Measurements from ENCODE around the gene ZNF516. TPM values are rescaled to one million over a fixed set of nuclear protein-coding genes. Genes with fewer than 3 reads are reported as not detected.

Gene ZNF516
- total and polyA plus RNA-seq, 10 of the 15 experiments (the other 5 are each of a cell fraction or from before 2014, with no cell fraction given), result 2.0 to 32.0 (median 8.3) TPM

DNA sequence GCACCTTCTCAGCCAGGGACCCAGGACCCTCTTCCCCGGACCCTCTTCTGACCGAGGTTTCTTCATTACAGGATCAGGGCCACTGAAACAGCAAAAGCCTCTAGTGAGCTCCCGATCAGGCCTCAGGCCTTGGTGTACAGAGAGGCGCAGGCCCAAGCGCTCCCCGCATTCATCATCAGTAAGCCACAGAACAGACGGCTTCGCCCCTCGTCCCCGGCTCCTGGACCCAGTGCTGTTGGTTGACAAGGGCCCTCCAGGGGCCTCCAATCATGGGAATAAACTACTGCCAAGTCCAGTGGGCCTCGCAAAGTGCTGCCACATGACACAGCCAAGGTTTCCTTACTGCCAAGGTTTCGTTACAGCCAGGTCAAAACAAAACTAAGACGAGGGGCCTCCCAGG, 111.4 kb downstream of the ZNF516 start:
- no TSS peak for BruUV-seq (replicated peaks)
- Histone ChIP-seq H3K27me3 (replicated peaks in 1 of 2; ENCODE audit: control insufficient read depth in 2 of 2, insufficient read depth in 2 of 2, low read length in 1 of 2) (no peaks in the 10 kb centered on the region), H3K79me2 (ENCODE audit: control insufficient read depth, insufficient read depth, low read length) (peaks cover 12% of the 10 kb centered on the region), H3K4me1 (ENCODE audit: control insufficient read depth, insufficient read depth, low read length) (peaks cover 12% of the 10 kb centered on the region), H3K4me2 (ENCODE audit: control insufficient read depth, insufficient read depth) (no peak overlapping the region), H2AFZ (ENCODE audit: control insufficient read depth, low read depth, low read length) (no peak overlapping the region), H3K9me3 (replicated peaks; ENCODE audit: control insufficient read depth, insufficient read depth, low read length) (no peaks in the 10 kb centered on the region; the same call in 2 of the 3 replicates), H3K9ac (ENCODE audit: control insufficient read depth, insufficient read depth, low read length) (no peak overlapping the region), H3K36me3 (ENCODE audit: control insufficient read depth in 2 of 2, insufficient read depth in 2 of 2, low read length in 1 of 2) (peaks cover 0 to 14% of the 10 kb centered on the region in 2 experiments), H4K20me1 (ENCODE audit: control insufficient read depth, insufficient read depth) (peaks cover under 1% of the 10 kb centered on the region; the same call in 1 of the 2 replicates), H3K27ac (ENCODE audit: control insufficient read depth, insufficient read depth) (no peak overlapping the region), H3K4me3 (no peak overlapping the region)
- in situ Hi-C loops (cut with MboI), result no loop called here
- no peak for DNase-seq (ENCODE audit: low read depth, low spot score)
- SMC1A ChIA-PET (ENCODE audit: uncharacterized antibody, unreplicated experiment), result no interaction called here
- RAD21 ChIA-PET (ENCODE audit: unreplicated experiment), result no interaction called here
- intact Hi-C loops (cut with micrococcal nuclease; ENCODE audit: unreplicated experiment), result no loop called here
- TF ChIP-seq MTA2 (IDR thresholded peaks at IDR 0.05; ENCODE audit: low read depth) (no peak), KAT2A (conservative IDR thresholded peaks at IDR 0.05; ENCODE audit: control insufficient read depth, low read depth, low read length) (no peak), SREBF1 (IDR thresholded peaks at IDR 0.05; ENCODE audit: low read length) (no peak), EP300 (IDR thresholded peaks at IDR 0.05; ENCODE audit: borderline replicate concordance in 1 of 2, control insufficient read depth in 1 of 2, low read depth in 2 of 2, low read length in 2 of 2) (no peak), IKZF1 (conservative IDR thresholded peaks at IDR 0.05) (no peak), YY1 (IDR thresholded peaks at IDR 0.05; ENCODE audit: low read depth, low read length) (no peak), HDAC2 (IDR thresholded peaks at IDR 0.05) (no peak), MTA3 (IDR thresholded peaks at IDR 0.05; ENCODE audit: borderline replicate concordance, low read length) (no peak), MYB (IDR thresholded peaks at IDR 0.05; ENCODE audit: borderline replicate concordance, low read depth, low read length) (no peak), ASH2L (IDR thresholded peaks at IDR 0.05; ENCODE audit: borderline replicate concordance, low read depth) (no peak), KLF5 (IDR thresholded peaks at IDR 0.05; ENCODE audit: partially characterized antibody) (no peak), CEBPB (IDR thresholded peaks at IDR 0.05; ENCODE audit: borderline replicate concordance in 1 of 2, low read depth in 2 of 2, low read length in 2 of 2) (no peak), LARP7 (IDR thresholded peaks at IDR 0.05) (no peak), ZNF622 (IDR thresholded peaks at IDR 0.05) (no peak)
- TF ChIP-seq, protein P1, sequence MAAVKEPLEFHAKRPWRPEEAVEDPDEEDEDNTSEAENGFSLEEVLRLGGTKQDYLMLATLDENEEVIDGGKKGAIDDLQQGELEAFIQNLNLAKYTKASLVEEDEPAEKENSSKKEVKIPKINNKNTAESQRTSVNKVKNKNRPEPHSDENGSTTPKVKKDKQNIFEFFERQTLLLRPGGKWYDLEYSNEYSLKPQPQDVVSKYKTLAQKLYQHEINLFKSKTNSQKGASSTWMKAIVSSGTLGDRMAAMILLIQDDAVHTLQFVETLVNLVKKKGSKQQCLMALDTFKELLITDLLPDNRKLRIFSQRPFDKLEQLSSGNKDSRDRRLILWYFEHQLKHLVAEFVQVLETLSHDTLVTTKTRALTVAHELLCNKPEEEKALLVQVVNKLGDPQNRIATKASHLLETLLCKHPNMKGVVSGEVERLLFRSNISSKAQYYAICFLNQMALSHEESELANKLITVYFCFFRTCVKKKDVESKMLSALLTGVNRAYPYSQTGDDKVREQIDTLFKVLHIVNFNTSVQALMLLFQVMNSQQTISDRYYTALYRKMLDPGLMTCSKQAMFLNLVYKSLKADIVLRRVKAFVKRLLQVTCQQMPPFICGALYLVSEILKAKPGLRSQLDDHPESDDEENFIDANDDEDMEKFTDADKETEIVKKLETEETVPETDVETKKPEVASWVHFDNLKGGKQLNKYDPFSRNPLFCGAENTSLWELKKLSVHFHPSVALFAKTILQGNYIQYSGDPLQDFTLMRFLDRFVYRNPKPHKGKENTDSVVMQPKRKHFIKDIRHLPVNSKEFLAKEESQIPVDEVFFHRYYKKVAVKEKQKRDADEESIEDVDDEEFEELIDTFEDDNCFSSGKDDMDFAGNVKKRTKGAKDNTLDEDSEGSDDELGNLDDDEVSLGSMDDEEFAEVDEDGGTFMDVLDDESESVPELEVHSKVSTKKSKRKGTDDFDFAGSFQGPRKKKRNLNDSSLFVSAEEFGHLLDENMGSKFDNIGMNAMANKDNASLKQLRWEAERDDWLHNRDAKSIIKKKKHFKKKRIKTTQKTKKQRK (IDR thresholded peaks at IDR 0.05; ENCODE audit: low read depth, low read length), result no peak
- TF ChIP-seq, protein P2, sequence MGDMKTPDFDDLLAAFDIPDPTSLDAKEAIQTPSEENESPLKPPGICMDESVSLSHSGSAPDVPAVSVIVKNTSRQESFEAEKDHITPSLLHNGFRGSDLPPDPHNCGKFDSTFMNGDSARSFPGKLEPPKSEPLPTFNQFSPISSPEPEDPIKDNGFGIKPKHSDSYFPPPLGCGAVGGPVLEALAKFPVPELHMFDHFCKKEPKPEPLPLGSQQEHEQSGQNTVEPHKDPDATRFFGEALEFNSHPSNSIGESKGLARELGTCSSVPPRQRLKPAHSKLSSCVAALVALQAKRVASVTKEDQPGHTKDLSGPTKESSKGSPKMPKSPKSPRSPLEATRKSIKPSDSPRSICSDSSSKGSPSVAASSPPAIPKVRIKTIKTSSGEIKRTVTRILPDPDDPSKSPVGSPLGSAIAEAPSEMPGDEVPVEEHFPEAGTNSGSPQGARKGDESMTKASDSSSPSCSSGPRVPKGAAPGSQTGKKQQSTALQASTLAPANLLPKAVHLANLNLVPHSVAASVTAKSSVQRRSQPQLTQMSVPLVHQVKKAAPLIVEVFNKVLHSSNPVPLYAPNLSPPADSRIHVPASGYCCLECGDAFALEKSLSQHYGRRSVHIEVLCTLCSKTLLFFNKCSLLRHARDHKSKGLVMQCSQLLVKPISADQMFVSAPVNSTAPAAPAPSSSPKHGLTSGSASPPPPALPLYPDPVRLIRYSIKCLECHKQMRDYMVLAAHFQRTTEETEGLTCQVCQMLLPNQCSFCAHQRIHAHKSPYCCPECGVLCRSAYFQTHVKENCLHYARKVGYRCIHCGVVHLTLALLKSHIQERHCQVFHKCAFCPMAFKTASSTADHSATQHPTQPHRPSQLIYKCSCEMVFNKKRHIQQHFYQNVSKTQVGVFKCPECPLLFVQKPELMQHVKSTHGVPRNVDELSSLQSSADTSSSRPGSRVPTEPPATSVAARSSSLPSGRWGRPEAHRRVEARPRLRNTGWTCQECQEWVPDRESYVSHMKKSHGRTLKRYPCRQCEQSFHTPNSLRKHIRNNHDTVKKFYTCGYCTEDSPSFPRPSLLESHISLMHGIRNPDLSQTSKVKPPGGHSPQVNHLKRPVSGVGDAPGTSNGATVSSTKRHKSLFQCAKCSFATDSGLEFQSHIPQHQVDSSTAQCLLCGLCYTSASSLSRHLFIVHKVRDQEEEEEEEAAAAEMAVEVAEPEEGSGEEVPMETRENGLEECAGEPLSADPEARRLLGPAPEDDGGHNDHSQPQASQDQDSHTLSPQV (IDR thresholded peaks at IDR 0.05), result no peak
- TF ChIP-seq, protein P3, sequence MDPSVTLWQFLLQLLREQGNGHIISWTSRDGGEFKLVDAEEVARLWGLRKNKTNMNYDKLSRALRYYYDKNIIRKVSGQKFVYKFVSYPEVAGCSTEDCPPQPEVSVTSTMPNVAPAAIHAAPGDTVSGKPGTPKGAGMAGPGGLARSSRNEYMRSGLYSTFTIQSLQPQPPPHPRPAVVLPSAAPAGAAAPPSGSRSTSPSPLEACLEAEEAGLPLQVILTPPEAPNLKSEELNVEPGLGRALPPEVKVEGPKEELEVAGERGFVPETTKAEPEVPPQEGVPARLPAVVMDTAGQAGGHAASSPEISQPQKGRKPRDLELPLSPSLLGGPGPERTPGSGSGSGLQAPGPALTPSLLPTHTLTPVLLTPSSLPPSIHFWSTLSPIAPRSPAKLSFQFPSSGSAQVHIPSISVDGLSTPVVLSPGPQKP (IDR thresholded peaks at IDR 0.05; ENCODE audit: low read depth, low read length), result no peak
- CTCF ChIA-PET, result no interaction called here
- ATAC-seq, result no peak
- no peak for FAIRE-seq
- 80% methylated on average over 13 of the region's 13 CpGs for whole genome bisulfite sequencing (ENCODE audit: insufficient coverage, insufficient replicate concordance, low lambda C conversion rate, missing lambda C conversion rate)
- POLR2A ChIA-PET, result no interaction called here

Measured in GM12878 (cell line).